Epithelial cell of proximal tubule (primary cell): ENCODE results near the gene KIFC1. TPM values are rescaled to one million over a fixed set of nuclear protein-coding genes. Genes with fewer than 3 reads are reported as not detected.
A peak's percentile ranks its signal among the peaks of the same experiment; 100 is the strongest.

Source experiments
- DNase-seq: peaks from one replicate; pipeline ENCODE4 v3.0.0-alpha.2; 2011; ENCODE audit warnings: low read depth
- H3K4me3 ChIP-seq: 2 replicates; pipeline ENCODE4 v1.5.1; 2011; ENCODE audit warnings: low read depth, mild to moderate bottlenecking, low read length
- CTCF ChIP-seq: conservative IDR thresholded peaks from 2 replicates; pipeline ENCODE4 v1.5.1; 2012; ENCODE audit warnings: low read depth, mild to moderate bottlenecking, low read length
- total RNA-seq: library from RNA; depleted of rRNA; stranded (reverse); fragments of >200 nt; gene quantifications from 2 replicates; pipeline ENCODE4 v1.2.3, GENCODE V29; 2015

Gene KIFC1
- total RNA-seq, 1 donor from 2014 or later, result 117 TPM

DNA sequence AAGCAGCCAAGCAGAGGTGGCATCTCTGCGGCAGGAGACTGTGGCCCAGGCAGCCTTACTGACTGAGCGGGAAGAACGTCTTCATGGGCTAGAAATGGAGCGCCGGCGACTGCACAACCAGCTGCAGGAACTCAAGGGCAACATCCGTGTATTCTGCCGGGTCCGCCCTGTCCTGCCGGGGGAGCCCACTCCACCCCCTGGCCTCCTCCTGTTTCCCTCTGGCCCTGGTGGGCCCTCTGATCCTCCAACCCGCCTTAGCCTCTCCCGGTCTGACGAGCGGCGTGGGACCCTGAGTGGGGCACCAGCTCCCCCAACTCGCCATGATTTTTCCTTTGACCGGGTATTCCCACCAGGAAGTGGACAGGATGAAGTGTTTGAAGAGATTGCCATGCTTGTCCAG, 13.3 kb downstream of the KIFC1 start:
- no peak for TF ChIP-seq CTCF
- H3K4me3 ChIP-seq, result no peak overlapping the region
- DNase-seq, result no peak

- TF ChIP-seq CTCF, result no peak
- no peak for DNase-seq
- H3K4me3 ChIP-seq, result no peak overlapping the region
These were observed 13.8 kb downstream of the KIFC1 start for GRCh38 chr6:33405386-33405940.

DNA sequence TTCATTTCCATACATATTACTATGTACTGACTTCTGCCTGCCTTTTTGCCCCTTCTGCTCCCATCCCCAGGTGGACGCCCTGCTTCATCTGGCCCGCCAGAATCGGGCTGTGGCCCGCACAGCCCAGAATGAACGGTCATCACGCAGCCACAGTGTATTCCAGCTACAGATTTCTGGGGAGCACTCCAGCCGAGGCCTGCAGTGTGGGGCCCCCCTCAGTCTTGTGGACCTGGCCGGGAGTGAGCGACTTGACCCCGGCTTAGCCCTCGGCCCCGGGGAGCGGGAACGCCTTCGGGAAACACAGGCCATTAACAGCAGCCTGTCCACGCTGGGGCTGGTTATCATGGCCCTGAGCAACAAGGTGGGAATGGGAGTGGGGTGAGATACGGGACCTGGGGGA, 14.5 kb downstream of the KIFC1 start:
- no peak for TF ChIP-seq CTCF
- H3K4me3 ChIP-seq, result no peak overlapping the region
- no peak for DNase-seq

- peak; percentile 65 for TF ChIP-seq CTCF
- DNase-seq, result no peak
- no peak overlapping the region for H3K4me3 ChIP-seq
These were observed 15.6 kb downstream of the KIFC1 start for GRCh38 chr6:33407132-33407718.

DNA sequence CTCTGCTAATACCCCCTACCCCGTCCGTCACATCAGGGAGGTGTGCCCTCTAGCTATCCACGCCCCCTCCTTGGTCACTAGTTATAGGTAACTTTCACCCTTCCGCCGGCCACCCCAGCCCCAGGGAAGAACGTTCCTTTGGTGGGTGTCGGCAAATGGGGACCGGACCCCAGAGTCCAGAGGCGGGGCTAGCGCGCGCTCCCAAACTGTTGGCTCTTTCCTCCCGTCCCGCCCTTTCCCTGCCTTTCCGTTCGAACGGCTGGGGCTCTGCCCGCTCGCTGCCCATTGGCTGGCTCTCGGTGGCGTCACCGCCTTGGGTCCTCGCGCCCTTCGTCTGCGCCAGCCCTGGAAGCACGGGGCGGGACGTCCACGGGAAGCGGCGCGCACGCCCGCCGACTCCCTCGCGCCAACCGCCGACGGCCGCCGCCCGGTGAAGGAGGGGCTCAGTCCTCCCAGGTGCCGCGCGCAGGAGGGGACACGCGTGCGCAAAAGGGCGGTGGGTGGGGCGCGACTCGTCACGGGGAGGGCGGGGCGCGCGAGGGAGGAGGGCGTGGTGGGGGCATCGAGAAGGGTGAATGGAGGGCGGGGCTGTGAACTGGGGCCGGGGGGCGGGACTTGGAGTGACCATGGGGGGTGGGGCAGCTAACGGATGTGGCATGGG, 18.6 kb downstream of the KIFC1 start:
- TF ChIP-seq CTCF, result no peak
- DNase-seq, result no peak

GRCh38 chr6:33410711-33411631, 19.3 kb downstream of the KIFC1 start, which contains the start of gene PHF1:
PHF1 (plus strand) TSS chr6:33411014; CDS start chr6:33412264, 1,250 bp downstream.
- no peak for TF ChIP-seq CTCF
- peak within 1 kb of the TSS; percentile 83 for H3K4me3 ChIP-seq
- DNase-seq, result no peak

More for the DNA sequence above, 18.6 kb downstream of the KIFC1 start:
- peak overlapping the region; percentile 83 for H3K4me3 ChIP-seq
